ENCODE results near the gene PLCB1.

DNA sequence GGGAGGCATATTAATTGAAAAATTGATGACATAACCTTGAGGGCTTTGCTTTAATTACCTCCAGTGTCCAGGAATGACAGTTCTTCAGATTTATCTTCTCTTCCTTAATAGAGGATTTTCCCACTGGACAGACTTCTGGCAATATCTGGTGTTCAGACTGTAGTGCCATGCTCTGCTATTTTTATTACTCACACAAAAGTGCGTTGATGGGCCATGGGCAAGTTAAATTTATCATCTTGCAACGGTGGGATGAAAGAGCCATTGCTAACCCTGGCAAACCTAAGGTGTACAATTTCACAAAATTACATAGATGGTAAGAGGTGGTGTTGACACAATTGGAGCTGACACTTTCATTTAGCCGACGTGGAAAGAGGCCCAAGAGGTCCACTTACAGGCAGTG lies 683.1 kb downstream of the PLCB1 start:
- no peak for TF ChIP-seq GATA2 (IDR thresholded peaks at IDR 0.05; ENCODE audit: low read depth, low read length)
- no peak for TF ChIP-seq GATA3 (IDR thresholded peaks at IDR 0.05; ENCODE audit: low read depth, low read length)
